GM12878 (cell line): ENCODE results near the gene CLCA2. TPM values are rescaled to one million over a fixed set of nuclear protein-coding genes. Genes with fewer than 3 reads are reported as not detected.

Source experiments
- ATAC-seq: fragments of 200-7000 bp; cut with Tn5 transposase; 3 replicates; pipeline ENCODE4 v1.9.1; 2020; ENCODE audit warnings: mild to moderate bottlenecking, moderate library complexity
- BruUV-seq: library from RNA; stranded (reverse); fragments of 400-500 nt; replicated peaks from 2 replicates; lab custom pipeline; 2021; lab: Mats Ljungman, UMichigan
- CTCF ChIA-PET: fragments of 300-600 bp; sonication (Branson Sonifier 250); formaldehyde crosslinking; extraction: SDS; loops from one replicate; lab custom pipeline; 2021; ENCODE audit warnings: inconsistent platforms; lab: Yijun Ruan, JAX
- POLR2A ChIA-PET: fragments of 350-600 bp; formaldehyde crosslinking; extraction: SDS; loops from one replicate; lab custom pipeline; 2021; ENCODE audit warnings: inconsistent platforms; lab: Charles Lee
- RAD21 ChIA-PET: fragments of 300-600 bp; sonication (Branson Sonifier 250); formaldehyde crosslinking; loops from one replicate; lab custom pipeline; 2023; ENCODE audit warnings: antibody characterized with exemption; ENCODE audit not compliant: unreplicated experiment; lab: Charles Lee
- SMC1A ChIA-PET: fragments of 300-600 bp; sonication (Branson Sonifier 250); formaldehyde crosslinking; loops from one replicate; lab custom pipeline; 2023; ENCODE audit not compliant: unreplicated experiment, uncharacterized antibody; lab: Charles Lee
- DNase-seq: peaks from one replicate; pipeline ENCODE4 v3.0.0-alpha.2; 2011; ENCODE audit warnings: low read depth, low spot score
- FAIRE-seq: peaks from 3 replicates; lab custom pipeline; 2011; peaks lifted over from hg19 to GRCh38; lab: Jason Lieb, UNC
- H2AFZ ChIP-seq: 2 replicates; pipeline ENCODE4 v1.6.0; 2011; ENCODE audit warnings: low read depth, low read length, control low read depth; ENCODE audit not compliant: control insufficient read depth
- H3K27ac ChIP-seq: 2 replicates; pipeline ENCODE4 v1.5.1; 2011; ENCODE audit warnings: control low read depth; ENCODE audit not compliant: control insufficient read depth, insufficient read depth
- H3K27me3 ChIP-seq, 2 experiments: replicated peaks in 1 of 2; 2 replicates each; pipeline versions ENCODE4 v1.6.0 to v1.6.1; 2011; ENCODE audit warnings: low read length in 1 of 2; ENCODE audit not compliant: control insufficient read depth in 2 of 2, insufficient read depth in 2 of 2
- H3K36me3 ChIP-seq, 2 experiments: 2 replicates each; pipeline ENCODE4 v1.5.1; 2011; ENCODE audit warnings: low read length in 1 of 2; ENCODE audit not compliant: control insufficient read depth in 2 of 2, insufficient read depth in 2 of 2
- H3K4me1 ChIP-seq: 2 replicates; pipeline ENCODE4 v1.6.1; 2011; ENCODE audit warnings: mild to moderate bottlenecking, low read length, moderate library complexity, mixed read lengths; ENCODE audit not compliant: control insufficient read depth, insufficient read depth
- H3K4me2 ChIP-seq: 2 replicates; pipeline ENCODE4 v1.6.0; 2011; ENCODE audit warnings: control low read depth; ENCODE audit not compliant: control insufficient read depth, insufficient read depth
- H3K4me3 ChIP-seq: fragments of 200-600 bp; sonication (generic); 2 replicates; pipeline ENCODE4 v1.5.1; 2016
- H3K79me2 ChIP-seq: 2 replicates; pipeline ENCODE4 v1.6.0; 2011; ENCODE audit warnings: low read length; ENCODE audit not compliant: control insufficient read depth, insufficient read depth
- H3K9ac ChIP-seq: 2 replicates; pipeline ENCODE4 v1.8.0; 2011; ENCODE audit warnings: low read length, control low read depth, mixed read lengths; ENCODE audit not compliant: control insufficient read depth, insufficient read depth
- H3K9me3 ChIP-seq: replicated peaks from 3 replicates; pipeline ENCODE4 v1.5.1; 2011; ENCODE audit warnings: mild to moderate bottlenecking, low read length; ENCODE audit not compliant: control insufficient read depth, insufficient read depth
- H4K20me1 ChIP-seq: 2 replicates; pipeline ENCODE4 v1.6.0; 2011; ENCODE audit not compliant: control insufficient read depth, insufficient read depth
- CREM ChIP-seq: IDR thresholded peaks from 2 replicates; pipeline ENCODE4 v1.6.1; 2014; ENCODE audit warnings: antibody characterized with exemption, low read depth
- MEF2A ChIP-seq: IDR thresholded peaks from 2 replicates; pipeline ENCODE4 v1.6.1; 2011; ENCODE audit warnings: low read depth, mild to moderate bottlenecking, low read length, moderate library complexity; ENCODE audit not compliant: insufficient read depth
- POLR2AphosphoS2 ChIP-seq: IDR thresholded peaks from 2 replicates; pipeline ENCODE4 v1.6.1; 2011; ENCODE audit warnings: low read depth, mild to moderate bottlenecking, low read length, improper control_type of control experiment, moderate library complexity
- RELA ChIP-seq: fragments of 450-650 bp; IDR thresholded peaks from 2 replicates; pipeline ENCODE4 v1.8.0; 2014; ENCODE audit warnings: borderline replicate concordance; ENCODE audit not compliant: partially characterized antibody
- SMAD5 ChIP-seq: IDR thresholded peaks from 2 replicates; pipeline ENCODE4 v1.6.1; 2016; ENCODE audit warnings: antibody characterized with exemption, low read depth
- TCF7 ChIP-seq: IDR thresholded peaks from 2 replicates; pipeline ENCODE4 v1.6.1; 2014; ENCODE audit warnings: antibody characterized with exemption, borderline replicate concordance
- WGBS: methylation state at CpG from one replicate; pipeline ENCODE4 v1.1.6; 2016; ENCODE audit warnings: low lambda C conversion rate; ENCODE audit not compliant: insufficient replicate concordance, insufficient coverage; ENCODE audit errors: missing lambda C conversion rate; 5-methylcytosine and 5-hydroxymethylcytosine counted together
- in situ Hi-C: fragments of 300-500 bp; cut with MboI; formaldehyde crosslinking; loops from 9 replicates; pipeline ENCODE4 v1.14.3; 2018; ENCODE audit warnings: mixed read lengths
- intact Hi-C: fragments of 100-400 bp; cut with micrococcal nuclease; formaldehyde crosslinking; loops from one replicate; pipeline ENCODE4 v1.14.2; 2022; ENCODE audit not compliant: unreplicated experiment
- polyA plus RNA-seq, 11 experiments: library from polyadenylated mRNA; depleted of rRNA in 4 of 11; unstranded in 6 of 11; stranded (reverse) in 5 of 11; fragments of >200 nt; fragmentation: Nextera tagmentation in 4 of 11; fragmentation: Illumina TruSeq in 1 of 11; extraction: Ambion mirVana in 4 of 11; extraction: Trizol in 1 of 11; gene quantifications; 1 replicate in 1 of 11; 2 replicates in 10 of 11; pipeline versions ENCODE4 v1.2.1 to v1.2.3, GENCODE V29; 2011 to 2016; ENCODE audit warnings: inconsistent platforms in 2 of 11, missing spikeins in 2 of 11, low read depth in 1 of 11
- total RNA-seq, 4 experiments: library from RNA; depleted of rRNA in 3 of 4; stranded (reverse); fragments of >200 nt in 3 of 4; fragmentation: Illumina TruSeq in 1 of 4; extraction: Trizol in 1 of 4; gene quantifications; 2 replicates each; pipeline versions ENCODE4 v1.2.1 to v1.2.3, GENCODE V29; 2013 to 2021
- TF ChIP-seq, protein P1 (sequence below): IDR thresholded peaks from 2 replicates; pipeline ENCODE4 v1.6.1; 2012; ENCODE audit warnings: improper control_type of control experiment, low read depth, low read length; ENCODE audit not compliant: insufficient replicate concordance
- TF ChIP-seq, protein P2 (sequence below): fragments of 450-650 bp; IDR thresholded peaks from 2 replicates; pipeline ENCODE4 v1.6.1; 2017; ENCODE audit warnings: mild to moderate bottlenecking, moderate library complexity
- TF ChIP-seq, protein P3 (sequence below): fragments of 450-650 bp; IDR thresholded peaks from 2 replicates; pipeline ENCODE4 v1.6.1; 2018; ENCODE audit warnings: borderline replicate concordance, mild to moderate bottlenecking; ENCODE audit not compliant: partially characterized antibody

Gene CLCA2
- total and polyA plus RNA-seq, 10 of the 15 experiments (the other 5 are each of a cell fraction or from before 2014, with no cell fraction given) = 0.01 to 0.20 (median 0.08) TPM; not detected in 6

DNA sequence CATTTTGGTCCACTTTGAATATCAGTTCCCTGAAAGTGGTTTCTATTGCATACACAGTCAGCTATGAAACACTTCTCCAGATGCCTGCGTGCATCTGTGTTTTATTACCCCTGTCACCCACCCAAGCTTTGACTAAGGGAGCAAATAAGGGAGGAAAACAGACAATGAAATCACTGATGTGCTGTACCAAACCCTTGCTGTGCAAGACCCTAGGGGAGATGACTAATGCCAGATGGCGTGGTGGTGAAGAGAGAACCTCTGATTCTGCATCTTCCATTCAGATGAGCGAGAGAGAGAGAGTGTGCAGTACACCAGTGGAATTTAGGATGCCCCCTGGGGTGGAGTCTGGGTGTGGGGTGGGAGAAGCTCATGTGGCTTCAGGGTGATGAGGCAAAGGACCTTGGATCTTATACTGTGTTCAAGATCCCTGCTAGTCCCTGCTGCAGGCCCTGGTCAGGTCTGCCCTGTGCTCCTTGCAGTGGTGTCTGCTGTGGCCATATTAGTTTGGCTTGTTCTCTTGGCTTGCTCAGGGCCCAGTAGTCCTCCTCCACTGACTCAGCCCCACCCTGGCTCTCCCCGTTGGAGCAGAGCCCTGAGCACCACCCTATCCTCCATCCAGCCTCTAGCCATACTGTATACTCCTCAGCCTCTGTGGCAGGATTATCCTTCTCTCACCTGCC lies 63.3 kb downstream of the CLCA2 start:
- Histone ChIP-seq H3K4me2 (no peak overlapping the region), H3K36me3 (no peaks in the 10 kb centered on the region), H3K9me3 (no peaks in the 10 kb centered on the region), H3K4me1 (no peaks in the 10 kb centered on the region), H3K27ac (no peak overlapping the region), H2AFZ (no peak overlapping the region), H3K79me2 (no peaks in the 10 kb centered on the region), H3K4me3 (no peak overlapping the region), H3K27me3 (peaks cover 1 to 2% of the 10 kb centered on the region in 2 experiments; a peak in 2 of 4 replicates), H4K20me1 (no peaks in the 10 kb centered on the region), H3K9ac (no peak overlapping the region)
- in situ Hi-C loops (no loop called here), intact Hi-C loops (no loop called here)
- RAD21 ChIA-PET = no interaction called here
- SMC1A ChIA-PET = interaction anchor here (0.8 to 1.4 kb wide), 2 partner anchors 18 to 95 kb away, joined by 3 read pairs; no protein-coding TSS in a partner anchor
- CTCF ChIA-PET = interaction anchor here (1.4 to 4.4 kb wide), 2 partner anchors 13 to 14 kb away, joined by 5 to 45 read pairs; no protein-coding TSS in a partner anchor
- DNase-seq (no peak), FAIRE-seq (no peak), ATAC-seq (no peak)
- WGBS = 2% methylated on average over 4 of the region's 4 CpGs
- BruUV-seq = no TSS peak
- POLR2A ChIA-PET = no interaction called here
- TF ChIP-seq, protein P1, sequence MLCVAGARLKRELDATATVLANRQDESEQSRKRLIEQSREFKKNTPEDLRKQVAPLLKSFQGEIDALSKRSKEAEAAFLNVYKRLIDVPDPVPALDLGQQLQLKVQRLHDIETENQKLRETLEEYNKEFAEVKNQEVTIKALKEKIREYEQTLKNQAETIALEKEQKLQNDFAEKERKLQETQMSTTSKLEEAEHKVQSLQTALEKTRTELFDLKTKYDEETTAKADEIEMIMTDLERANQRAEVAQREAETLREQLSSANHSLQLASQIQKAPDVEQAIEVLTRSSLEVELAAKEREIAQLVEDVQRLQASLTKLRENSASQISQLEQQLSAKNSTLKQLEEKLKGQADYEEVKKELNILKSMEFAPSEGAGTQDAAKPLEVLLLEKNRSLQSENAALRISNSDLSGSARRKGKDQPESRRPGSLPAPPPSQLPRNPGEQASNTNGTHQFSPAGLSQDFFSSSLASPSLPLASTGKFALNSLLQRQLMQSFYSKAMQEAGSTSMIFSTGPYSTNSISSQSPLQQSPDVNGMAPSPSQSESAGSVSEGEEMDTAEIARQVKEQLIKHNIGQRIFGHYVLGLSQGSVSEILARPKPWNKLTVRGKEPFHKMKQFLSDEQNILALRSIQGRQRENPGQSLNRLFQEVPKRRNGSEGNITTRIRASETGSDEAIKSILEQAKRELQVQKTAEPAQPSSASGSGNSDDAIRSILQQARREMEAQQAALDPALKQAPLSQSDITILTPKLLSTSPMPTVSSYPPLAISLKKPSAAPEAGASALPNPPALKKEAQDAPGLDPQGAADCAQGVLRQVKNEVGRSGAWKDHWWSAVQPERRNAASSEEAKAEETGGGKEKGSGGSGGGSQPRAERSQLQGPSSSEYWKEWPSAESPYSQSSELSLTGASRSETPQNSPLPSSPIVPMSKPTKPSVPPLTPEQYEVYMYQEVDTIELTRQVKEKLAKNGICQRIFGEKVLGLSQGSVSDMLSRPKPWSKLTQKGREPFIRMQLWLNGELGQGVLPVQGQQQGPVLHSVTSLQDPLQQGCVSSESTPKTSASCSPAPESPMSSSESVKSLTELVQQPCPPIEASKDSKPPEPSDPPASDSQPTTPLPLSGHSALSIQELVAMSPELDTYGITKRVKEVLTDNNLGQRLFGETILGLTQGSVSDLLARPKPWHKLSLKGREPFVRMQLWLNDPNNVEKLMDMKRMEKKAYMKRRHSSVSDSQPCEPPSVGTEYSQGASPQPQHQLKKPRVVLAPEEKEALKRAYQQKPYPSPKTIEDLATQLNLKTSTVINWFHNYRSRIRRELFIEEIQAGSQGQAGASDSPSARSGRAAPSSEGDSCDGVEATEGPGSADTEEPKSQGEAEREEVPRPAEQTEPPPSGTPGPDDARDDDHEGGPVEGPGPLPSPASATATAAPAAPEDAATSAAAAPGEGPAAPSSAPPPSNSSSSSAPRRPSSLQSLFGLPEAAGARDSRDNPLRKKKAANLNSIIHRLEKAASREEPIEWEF = no peak
- TF ChIP-seq, protein P2, sequence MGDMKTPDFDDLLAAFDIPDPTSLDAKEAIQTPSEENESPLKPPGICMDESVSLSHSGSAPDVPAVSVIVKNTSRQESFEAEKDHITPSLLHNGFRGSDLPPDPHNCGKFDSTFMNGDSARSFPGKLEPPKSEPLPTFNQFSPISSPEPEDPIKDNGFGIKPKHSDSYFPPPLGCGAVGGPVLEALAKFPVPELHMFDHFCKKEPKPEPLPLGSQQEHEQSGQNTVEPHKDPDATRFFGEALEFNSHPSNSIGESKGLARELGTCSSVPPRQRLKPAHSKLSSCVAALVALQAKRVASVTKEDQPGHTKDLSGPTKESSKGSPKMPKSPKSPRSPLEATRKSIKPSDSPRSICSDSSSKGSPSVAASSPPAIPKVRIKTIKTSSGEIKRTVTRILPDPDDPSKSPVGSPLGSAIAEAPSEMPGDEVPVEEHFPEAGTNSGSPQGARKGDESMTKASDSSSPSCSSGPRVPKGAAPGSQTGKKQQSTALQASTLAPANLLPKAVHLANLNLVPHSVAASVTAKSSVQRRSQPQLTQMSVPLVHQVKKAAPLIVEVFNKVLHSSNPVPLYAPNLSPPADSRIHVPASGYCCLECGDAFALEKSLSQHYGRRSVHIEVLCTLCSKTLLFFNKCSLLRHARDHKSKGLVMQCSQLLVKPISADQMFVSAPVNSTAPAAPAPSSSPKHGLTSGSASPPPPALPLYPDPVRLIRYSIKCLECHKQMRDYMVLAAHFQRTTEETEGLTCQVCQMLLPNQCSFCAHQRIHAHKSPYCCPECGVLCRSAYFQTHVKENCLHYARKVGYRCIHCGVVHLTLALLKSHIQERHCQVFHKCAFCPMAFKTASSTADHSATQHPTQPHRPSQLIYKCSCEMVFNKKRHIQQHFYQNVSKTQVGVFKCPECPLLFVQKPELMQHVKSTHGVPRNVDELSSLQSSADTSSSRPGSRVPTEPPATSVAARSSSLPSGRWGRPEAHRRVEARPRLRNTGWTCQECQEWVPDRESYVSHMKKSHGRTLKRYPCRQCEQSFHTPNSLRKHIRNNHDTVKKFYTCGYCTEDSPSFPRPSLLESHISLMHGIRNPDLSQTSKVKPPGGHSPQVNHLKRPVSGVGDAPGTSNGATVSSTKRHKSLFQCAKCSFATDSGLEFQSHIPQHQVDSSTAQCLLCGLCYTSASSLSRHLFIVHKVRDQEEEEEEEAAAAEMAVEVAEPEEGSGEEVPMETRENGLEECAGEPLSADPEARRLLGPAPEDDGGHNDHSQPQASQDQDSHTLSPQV = no peak
- no peak for TF ChIP-seq RELA
- TF ChIP-seq SMAD5 = no peak
- TF ChIP-seq CREM = no peak
- no peak for TF ChIP-seq POLR2AphosphoS2
- TF ChIP-seq, protein P3, sequence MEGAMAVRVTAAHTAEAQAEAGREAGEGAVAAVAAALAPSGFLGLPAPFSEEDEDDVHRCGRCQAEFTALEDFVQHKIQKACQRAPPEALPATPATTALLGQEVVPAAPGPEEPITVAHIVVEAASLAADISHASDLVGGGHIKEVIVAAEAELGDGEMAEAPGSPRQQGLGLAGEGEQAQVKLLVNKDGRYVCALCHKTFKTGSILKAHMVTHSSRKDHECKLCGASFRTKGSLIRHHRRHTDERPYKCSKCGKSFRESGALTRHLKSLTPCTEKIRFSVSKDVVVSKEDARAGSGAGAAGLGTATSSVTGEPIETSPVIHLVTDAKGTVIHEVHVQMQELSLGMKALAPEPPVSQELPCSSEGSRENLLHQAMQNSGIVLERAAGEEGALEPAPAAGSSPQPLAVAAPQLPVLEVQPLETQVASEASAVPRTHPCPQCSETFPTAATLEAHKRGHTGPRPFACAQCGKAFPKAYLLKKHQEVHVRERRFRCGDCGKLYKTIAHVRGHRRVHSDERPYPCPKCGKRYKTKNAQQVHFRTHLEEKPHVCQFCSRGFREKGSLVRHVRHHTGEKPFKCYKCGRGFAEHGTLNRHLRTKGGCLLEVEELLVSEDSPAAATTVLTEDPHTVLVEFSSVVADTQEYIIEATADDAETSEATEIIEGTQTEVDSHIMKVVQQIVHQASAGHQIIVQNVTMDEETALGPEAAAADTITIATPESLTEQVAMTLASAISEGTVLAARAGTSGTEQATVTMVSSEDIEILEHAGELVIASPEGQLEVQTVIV = no peak
- no peak for TF ChIP-seq MEF2A
- no peak for TF ChIP-seq TCF7
